ENCODE results near the gene BTBD2. TPM values are rescaled to one million over a fixed set of nuclear protein-coding genes. Genes with fewer than 3 reads are reported as not detected.

The BTBD2 gene
- total RNA-seq, 6 experiments from 2014 or later = 74.1 to 95.6 (median 84.7) TPM

- DNase-seq = no peak
- H3K4me3 Mint-ChIP-seq = no peak overlapping the region
- no peaks in the 10 kb centered on the region for H3K4me1 Mint-ChIP-seq (ENCODE audit: low read depth)
- H3K27ac Mint-ChIP-seq = no peak overlapping the region
- no peak for TF ChIP-seq CTCF (IDR thresholded peaks at IDR 0.05)
- no peaks in the 10 kb centered on the region for H3K9me3 Mint-ChIP-seq
- H3K36me3 Mint-ChIP-seq (ENCODE audit: low read depth) = peaks cover 11% of the 10 kb centered on the region; the same call in 1 of the 2 replicates
- no peaks in the 10 kb centered on the region for H3K27me3 Mint-ChIP-seq (ENCODE audit: insufficient read depth)
These were observed 62.5 kb downstream of the BTBD2 start for GRCh38 chr19:1953037-1953436.

GRCh38 chr19:1952635-1953034 is 62.9 kb downstream of the BTBD2 start:
- DNase-seq = no peak
- no peak overlapping the region for H3K4me3 Mint-ChIP-seq
- no peaks in the 10 kb centered on the region for H3K4me1 Mint-ChIP-seq (ENCODE audit: low read depth)
- no peaks in the 10 kb centered on the region for H3K9me3 Mint-ChIP-seq
- no peak for TF ChIP-seq CTCF (IDR thresholded peaks at IDR 0.05)
- H3K36me3 Mint-ChIP-seq (ENCODE audit: low read depth) = peaks cover 11% of the 10 kb centered on the region; the same call in 1 of the 2 replicates
- no peaks in the 10 kb centered on the region for H3K27me3 Mint-ChIP-seq (ENCODE audit: insufficient read depth)
- H3K27ac Mint-ChIP-seq = no peak overlapping the region

DNA sequence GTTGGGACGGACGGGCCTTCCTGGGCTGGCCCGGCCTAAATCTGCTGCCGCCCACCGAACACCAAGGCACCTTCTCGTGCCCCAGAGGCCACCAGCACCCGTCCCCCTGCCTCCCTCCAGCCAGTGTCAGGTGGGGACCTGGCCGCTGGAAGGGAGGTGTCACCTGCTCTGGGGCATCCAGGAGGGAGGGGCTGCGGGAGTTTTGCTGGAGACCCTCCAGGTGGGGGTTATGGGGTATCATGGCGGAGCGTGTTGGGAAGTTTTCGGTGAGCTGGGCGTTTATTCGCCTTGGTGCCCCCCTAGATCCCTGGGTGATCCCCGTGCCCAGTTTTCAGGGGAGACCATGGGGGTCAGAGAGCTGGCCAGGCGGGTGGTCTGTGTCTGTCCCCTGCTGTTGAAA is 64.9 kb downstream of the BTBD2 start:
- peaks cover 11% of the 10 kb centered on the region; the same call in 1 of the 2 replicates for H3K36me3 Mint-ChIP-seq (ENCODE audit: low read depth)
- TF ChIP-seq CTCF (IDR thresholded peaks at IDR 0.05) = no peak
- H3K4me3 Mint-ChIP-seq = no peak overlapping the region
- DNase-seq = no peak
- no peaks in the 10 kb centered on the region for H3K27me3 Mint-ChIP-seq (ENCODE audit: insufficient read depth)
- H3K27ac Mint-ChIP-seq = no peak overlapping the region
- H3K9me3 Mint-ChIP-seq = no peaks in the 10 kb centered on the region
- H3K4me1 Mint-ChIP-seq (ENCODE audit: low read depth) = no peaks in the 10 kb centered on the region

- H3K27ac Mint-ChIP-seq = no peak overlapping the region
These were observed 66.0 kb downstream of the BTBD2 start for GRCh38 chr19:1949304-1950101.

DNA sequence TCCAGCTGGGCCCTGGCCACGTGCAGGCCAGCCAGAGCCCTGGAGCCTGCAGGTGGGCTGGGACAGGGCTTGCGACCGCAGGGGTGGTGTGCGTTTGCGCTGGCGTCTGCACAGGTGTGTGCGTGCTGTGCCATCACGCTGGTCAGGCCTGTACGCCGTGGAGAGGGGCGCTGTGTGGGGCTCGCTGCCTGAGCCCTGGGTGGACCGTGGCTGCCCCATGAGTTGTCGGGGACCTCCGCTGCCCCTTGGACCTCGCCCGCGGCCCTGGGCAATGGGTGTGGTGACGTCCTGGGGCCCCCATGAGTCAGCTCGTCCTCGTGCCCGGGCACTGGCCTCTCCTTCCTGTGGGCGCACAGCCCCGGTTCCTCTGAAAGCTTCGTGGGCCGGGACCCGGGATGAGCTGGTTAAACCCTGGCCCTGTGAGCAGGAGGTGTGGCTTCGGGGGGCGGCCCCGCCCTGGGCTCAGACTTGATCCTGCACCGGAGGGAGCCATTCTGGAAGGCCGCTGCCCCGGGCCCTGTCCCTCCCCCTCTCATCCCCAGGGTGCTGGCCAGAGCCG is 67.8 kb downstream of the BTBD2 start:
- no peak for TF ChIP-seq CTCF (IDR thresholded peaks at IDR 0.05)
- no peaks in the 10 kb centered on the region for H3K27me3 Mint-ChIP-seq (ENCODE audit: insufficient read depth)
- no peaks in the 10 kb centered on the region for H3K9me3 Mint-ChIP-seq
- H3K4me3 Mint-ChIP-seq = no peak overlapping the region
- DNase-seq = no peak
- H3K4me1 Mint-ChIP-seq (ENCODE audit: low read depth) = peaks cover 9% of the 10 kb centered on the region
- peaks cover 11% of the 10 kb centered on the region; the same call in 1 of the 2 replicates for H3K36me3 Mint-ChIP-seq (ENCODE audit: low read depth)
- H3K27ac Mint-ChIP-seq = no peak overlapping the region

More at GRCh38 chr19:1949304-1950101, 66.0 kb downstream of the BTBD2 start:
- Mint-ChIP-seq H3K36me3 (ENCODE audit: low read depth) (peaks cover 11% of the 10 kb centered on the region; the same call in 1 of the 2 replicates), H3K27me3 (ENCODE audit: insufficient read depth) (no peaks in the 10 kb centered on the region), H3K4me3 (no peak overlapping the region), H3K9me3 (no peaks in the 10 kb centered on the region), H3K4me1 (ENCODE audit: low read depth) (no peaks in the 10 kb centered on the region)
- no peak for DNase-seq
- no peak for TF ChIP-seq CTCF (IDR thresholded peaks at IDR 0.05)

Data from HFFc6 (cell line).